Colonic mucosa (tissue), 4 donors: ENCODE measurements around the gene NMT2. TPM values are rescaled to one million over a fixed set of nuclear protein-coding genes. Genes with fewer than 3 reads are reported as not detected.

Experiments used
- DNase-seq: peaks from one replicate; pipeline ENCODE4 v3.0.0-alpha.2; 2020
- H3K27ac ChIP-seq: fragments of 200-600 bp; one replicate; pipeline ENCODE4 v1.8.0; 2021
- H3K27me3 ChIP-seq: fragments of 200-600 bp; one replicate; pipeline ENCODE4 v1.8.0; 2021
- H3K36me3 ChIP-seq: fragments of 200-600 bp; one replicate; pipeline ENCODE4 v1.8.0; 2021
- H3K4me1 ChIP-seq: fragments of 200-600 bp; one replicate; pipeline ENCODE4 v1.8.0; 2021; ENCODE audit warnings: mild to moderate bottlenecking
- H3K4me3 ChIP-seq: fragments of 200-600 bp; one replicate; pipeline ENCODE4 v1.8.0; 2021
- H3K9ac ChIP-seq, 2 donors: one replicate each; pipeline ENCODE4 v1.7.0; 2013; ENCODE audit warnings: control low read depth in 2 of 2, low read depth in 2 of 2, low read length in 2 of 2
- H3K9me3 ChIP-seq: fragments of 200-600 bp; one replicate; pipeline ENCODE4 v1.8.0; 2021
- CTCF ChIP-seq: fragments of 200-600 bp; IDR thresholded peaks from one replicate; pipeline ENCODE4 v1.8.0; 2022; ENCODE audit warnings: antibody characterized with exemption, mild to moderate bottlenecking
- intact Hi-C: fragments of 100-400 bp; cut with DNase I; formaldehyde crosslinking; loops from one replicate; pipeline ENCODE4 v1.14.1; 2022
- total RNA-seq, 2 donors: library from RNA; stranded (reverse); fragmentation: NEBNext Ultra II Directional in 1 of 2; extraction: Animal tissue kit (Norgen Biotek cat#: 25700) in 1 of 2; gene quantifications; one replicate each; pipeline ENCODE4 v1.2.1, GENCODE V29; 2021
- donor health status: healthy.
- donor health status: DM: no; HTN: no; CAD: no.
- donor health status: DM: no; HTN: no; CAD: no.

The NMT2 gene
- total RNA-seq, 2 donors from 2014 or later: 12.4 to 14.4 TPM

GRCh38 chr10:15201589-15202300 is 33.3 kb upstream of the NMT2 start:
- H3K27me3 ChIP-seq: no peaks in the 10 kb centered on the region
- no peak for TF ChIP-seq CTCF
- no peak overlapping the region for H3K9ac ChIP-seq
- intact Hi-C loops: no loop called here
- H3K36me3 ChIP-seq: no peaks in the 10 kb centered on the region
- no peaks in the 10 kb centered on the region for H3K9me3 ChIP-seq
- H3K4me1 ChIP-seq: no peaks in the 10 kb centered on the region
- H3K27ac ChIP-seq: no peak overlapping the region
- DNase-seq: no peak
- no peak overlapping the region for H3K4me3 ChIP-seq

- Histone ChIP-seq H3K4me1 (no peaks in the 10 kb centered on the region), H3K27me3 (no peaks in the 10 kb centered on the region), H3K9ac (no peak overlapping the region), H3K9me3 (no peaks in the 10 kb centered on the region), H3K36me3 (no peaks in the 10 kb centered on the region), H3K4me3 (no peak overlapping the region), H3K27ac (no peak overlapping the region)
- intact Hi-C loops: no loop called here
- no peak for TF ChIP-seq CTCF
- DNase-seq: no peak
Measured at GRCh38 chr10:15200626-15201025, 32.1 kb upstream of the NMT2 start.

- Histone ChIP-seq H3K4me3 (no peak overlapping the region), H3K36me3 (no peaks in the 10 kb centered on the region), H3K9ac (no peak overlapping the region), H3K9me3 (no peaks in the 10 kb centered on the region), H3K27ac (no peak overlapping the region), H3K27me3 (no peaks in the 10 kb centered on the region), H3K4me1 (no peaks in the 10 kb centered on the region)
- DNase-seq: no peak
- TF ChIP-seq CTCF: no peak
- intact Hi-C loops: no loop called here
Measured at GRCh38 chr10:15197911-15198310, 29.4 kb upstream of the NMT2 start.

GRCh38 chr10:15197276-15197675 is 28.8 kb upstream of the NMT2 start:
- Histone ChIP-seq H3K4me1 (no peaks in the 10 kb centered on the region), H3K27ac (no peak overlapping the region), H3K4me3 (no peak overlapping the region), H3K9me3 (no peaks in the 10 kb centered on the region), H3K27me3 (no peaks in the 10 kb centered on the region), H3K9ac (no peak overlapping the region), H3K36me3 (no peaks in the 10 kb centered on the region)
- intact Hi-C loops: no loop called here
- DNase-seq: no peak
- no peak for TF ChIP-seq CTCF

- no peak for TF ChIP-seq CTCF
- Histone ChIP-seq H3K9me3 (no peaks in the 10 kb centered on the region), H3K36me3 (no peaks in the 10 kb centered on the region), H3K27me3 (no peaks in the 10 kb centered on the region), H3K4me3 (no peak overlapping the region), H3K27ac (no peak overlapping the region), H3K9ac (no peak overlapping the region), H3K4me1 (no peaks in the 10 kb centered on the region)
- intact Hi-C loops: no loop called here
- no peak for DNase-seq
Measured at GRCh38 chr10:15196021-15196834, 27.7 kb upstream of the NMT2 start.
